HEK293 (cell line): ENCODE measurements around the gene EHMT1.

ENCODE experiments used
- CTCF ChIA-PET: fragments of 350-600 bp; formaldehyde crosslinking; extraction: SDS; loops from one replicate; lab custom pipeline; 2021; ENCODE audit warnings: antibody characterized with exemption; lab: Yijun Ruan, JAX
- POLR2A ChIA-PET: fragments of 300-600 bp; formaldehyde crosslinking; extraction: SDS; loops from one replicate; lab custom pipeline; 2020; ENCODE audit warnings: antibody characterized with exemption, inconsistent platforms; lab: Yijun Ruan, JAX
- H3K27ac ChIP-seq: fragments of 200-500 bp; sonication (Bioruptor generic); 2 replicates; pipeline ENCODE4 v1.5.1; 2014; ENCODE audit warnings: low read depth, low read length, control low read depth, inconsistent platforms; ENCODE audit errors: extremely low read depth
- H3K36me3 ChIP-seq, 2 experiments: fragments of 200-500 bp in 1 of 2; sonication (Bioruptor generic) in 1 of 2; 1 replicate in 1 of 2; 2 replicates in 1 of 2; pipeline ENCODE4 v1.5.1; 2014 to 2017; ENCODE audit warnings: inconsistent platforms in 2 of 2, low read length in 2 of 2; ENCODE audit not compliant: control insufficient read depth in 2 of 2, insufficient read depth in 1 of 2
- H3K4me1 ChIP-seq: fragments of 200-500 bp; sonication (Bioruptor generic); 2 replicates; pipeline ENCODE4 v1.5.1; 2014; ENCODE audit warnings: mild to moderate bottlenecking, low read length, inconsistent platforms; ENCODE audit not compliant: control insufficient read depth, insufficient read depth
- H3K4me3 ChIP-seq: 2 replicates; pipeline ENCODE4 v1.5.1; 2011; ENCODE audit warnings: low read depth, mild to moderate bottlenecking, control low read depth, low read length, moderate library complexity
- H3K9me3 ChIP-seq: fragments of 200-500 bp; sonication (Bioruptor generic); 2 replicates; pipeline ENCODE4 v1.5.1; 2014; ENCODE audit warnings: low read depth, low read length, inconsistent platforms; ENCODE audit not compliant: control insufficient read depth, insufficient read depth
- BCL11A ChIP-seq: fragments of 450-650 bp; formaldehyde crosslinking; IDR thresholded peaks from 2 replicates; pipeline ENCODE4 v1.5.1; 2016; ENCODE audit warnings: low read depth, missing biosample characterization, missing genetic modification characterization
- GLI2 ChIP-seq: fragments of 450-650 bp; formaldehyde crosslinking; IDR thresholded peaks from 2 replicates; pipeline ENCODE4; 2017; ENCODE audit warnings: missing biosample characterization, missing genetic modification characterization, low read depth, borderline replicate concordance
- GLIS1 ChIP-seq: fragments of 450-650 bp; formaldehyde crosslinking; IDR thresholded peaks from 2 replicates; pipeline ENCODE4 v1.5.1; 2016; ENCODE audit warnings: missing biosample characterization, missing genetic modification characterization
- KLF9 ChIP-seq: fragments of 450-650 bp; formaldehyde crosslinking; IDR thresholded peaks from 2 replicates; pipeline ENCODE4 v1.5.1; 2016; ENCODE audit warnings: missing biosample characterization, missing genetic modification characterization, low read depth
- WT1 ChIP-seq: fragments of 450-650 bp; formaldehyde crosslinking; IDR thresholded peaks from 2 replicates; pipeline ENCODE4 v1.5.1; 2016; ENCODE audit warnings: missing biosample characterization, missing genetic modification characterization
- ZFP41 ChIP-seq: fragments of 450-650 bp; formaldehyde crosslinking; IDR thresholded peaks from 2 replicates; pipeline ENCODE4 v1.5.1; 2016; ENCODE audit warnings: missing biosample characterization, missing genetic modification characterization, borderline replicate concordance
- ZNF10 ChIP-seq: fragments of 450-650 bp; formaldehyde crosslinking; IDR thresholded peaks from 2 replicates; pipeline ENCODE4 v1.5.1; 2017; ENCODE audit warnings: missing biosample characterization, missing genetic modification characterization
- ZNF121 ChIP-seq: fragments of 450-650 bp; formaldehyde crosslinking; IDR thresholded peaks from 2 replicates; pipeline ENCODE4 v1.5.1; 2016; ENCODE audit warnings: missing biosample characterization, missing genetic modification characterization
- ZNF155 ChIP-seq: fragments of 450-650 bp; formaldehyde crosslinking; IDR thresholded peaks from 2 replicates; pipeline ENCODE4 v1.5.1; 2016; ENCODE audit warnings: missing biosample characterization, missing genetic modification characterization
- ZNF24 ChIP-seq: fragments of 450-650 bp; formaldehyde crosslinking; IDR thresholded peaks from 2 replicates; pipeline ENCODE4 v1.5.1; 2016; ENCODE audit warnings: missing biosample characterization, missing genetic modification characterization
- ZNF335 ChIP-seq: fragments of 450-650 bp; formaldehyde crosslinking; conservative IDR thresholded peaks from 2 replicates; pipeline ENCODE4 v1.5.1; 2016; ENCODE audit warnings: missing biosample characterization, missing genetic modification characterization
- ZNF426 ChIP-seq: fragments of 450-650 bp; formaldehyde crosslinking; IDR thresholded peaks from 2 replicates; pipeline ENCODE4 v1.5.1; 2017; ENCODE audit warnings: missing biosample characterization, missing genetic modification characterization, mild to moderate bottlenecking, inconsistent platforms, moderate library complexity
- ZNF510 ChIP-seq: fragments of 450-650 bp; formaldehyde crosslinking; IDR thresholded peaks from 2 replicates; pipeline ENCODE4 v1.5.1; 2018; ENCODE audit warnings: mild to moderate bottlenecking, missing genetic modification characterization, missing biosample characterization; ENCODE audit not compliant: insufficient replicate concordance
- ZNF521 ChIP-seq: fragments of 450-650 bp; formaldehyde crosslinking; IDR thresholded peaks from 2 replicates; pipeline ENCODE4 v1.5.1; 2017; ENCODE audit warnings: missing biosample characterization, mild to moderate bottlenecking, missing genetic modification characterization
- ZNF571 ChIP-seq: fragments of 450-650 bp; formaldehyde crosslinking; IDR thresholded peaks from 2 replicates; pipeline ENCODE4 v1.5.0; 2017; ENCODE audit warnings: missing biosample characterization, missing genetic modification characterization
- ZNF596 ChIP-seq: fragments of 450-650 bp; IDR thresholded peaks from 2 replicates; pipeline ENCODE4 v1.5.0; 2018; ENCODE audit warnings: missing biosample characterization, mild to moderate bottlenecking, missing genetic modification characterization, moderate library complexity
- ZNF670 ChIP-seq: fragments of 450-650 bp; formaldehyde crosslinking; IDR thresholded peaks from 2 replicates; pipeline ENCODE4 v1.5.1; 2016; ENCODE audit warnings: missing biosample characterization, missing genetic modification characterization, low read depth
- ZNF701 ChIP-seq: fragments of 450-650 bp; formaldehyde crosslinking; IDR thresholded peaks from 2 replicates; pipeline ENCODE4 v1.5.1; 2016; ENCODE audit warnings: missing biosample characterization, missing genetic modification characterization
- TF ChIP-seq, protein P1 (sequence below): fragments of 450-650 bp; formaldehyde crosslinking; IDR thresholded peaks from 2 replicates; pipeline ENCODE4 v1.5.1; 2016; ENCODE audit warnings: missing biosample characterization, missing genetic modification characterization
- TF ChIP-seq, protein P2 (sequence below): fragments of 450-650 bp; formaldehyde crosslinking; IDR thresholded peaks from 2 replicates; pipeline ENCODE4 v1.5.1; 2017; ENCODE audit warnings: missing biosample characterization, mild to moderate bottlenecking, missing genetic modification characterization, moderate library complexity
- TF ChIP-seq, protein P3 (sequence below): IDR thresholded peaks from 2 replicates; pipeline ENCODE4 v1.6.1; 2011; ENCODE audit warnings: mild to moderate bottlenecking, low read depth, low read length, borderline replicate concordance
- TF ChIP-seq, protein P4 (sequence below): fragments of 450-650 bp; formaldehyde crosslinking; IDR thresholded peaks from 2 replicates; pipeline ENCODE4; 2016; ENCODE audit warnings: missing biosample characterization, missing genetic modification characterization
- TF ChIP-seq, protein P5 (sequence below): fragments of 450-650 bp; formaldehyde crosslinking; conservative IDR thresholded peaks from 2 replicates; pipeline ENCODE4 v1.5.1; 2016; ENCODE audit warnings: low read depth, missing biosample characterization, missing genetic modification characterization

EHMT1 gene

DNA sequence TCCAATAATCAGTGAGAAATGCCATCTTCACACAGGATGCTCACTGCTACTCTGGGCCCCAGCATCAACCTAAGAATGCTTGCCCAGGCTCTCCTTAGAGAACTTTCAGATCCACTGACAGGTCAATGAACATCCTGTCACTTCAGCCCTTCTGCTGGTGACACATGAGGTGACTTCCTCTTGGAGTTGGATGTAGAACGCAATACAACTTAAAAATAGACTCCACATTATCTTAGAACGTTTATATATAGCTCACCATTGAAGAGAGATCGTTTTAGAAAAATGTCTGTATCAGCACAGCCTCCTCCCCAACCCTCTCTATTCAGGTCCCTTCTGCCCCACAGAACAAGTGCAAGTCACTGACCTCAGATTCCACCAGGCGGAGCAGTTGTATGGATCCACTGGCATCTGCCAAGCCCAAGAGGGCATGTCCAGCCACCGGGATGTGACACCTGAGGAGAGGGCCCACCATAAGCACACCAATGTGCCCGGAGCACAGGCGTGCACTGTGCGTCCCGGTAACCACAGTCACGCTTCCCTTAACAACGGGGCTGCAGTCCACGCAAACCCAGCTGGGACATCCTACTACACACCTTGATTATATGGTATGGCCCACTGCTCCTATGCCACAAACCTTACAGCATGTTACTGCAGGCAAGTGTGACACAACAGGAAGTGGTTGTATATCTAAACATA lies 42.9 kb upstream of the EHMT1 start (continued):
- TF ChIP-seq ZNF426 (tag by site-specific recombination): no peak

DNA sequence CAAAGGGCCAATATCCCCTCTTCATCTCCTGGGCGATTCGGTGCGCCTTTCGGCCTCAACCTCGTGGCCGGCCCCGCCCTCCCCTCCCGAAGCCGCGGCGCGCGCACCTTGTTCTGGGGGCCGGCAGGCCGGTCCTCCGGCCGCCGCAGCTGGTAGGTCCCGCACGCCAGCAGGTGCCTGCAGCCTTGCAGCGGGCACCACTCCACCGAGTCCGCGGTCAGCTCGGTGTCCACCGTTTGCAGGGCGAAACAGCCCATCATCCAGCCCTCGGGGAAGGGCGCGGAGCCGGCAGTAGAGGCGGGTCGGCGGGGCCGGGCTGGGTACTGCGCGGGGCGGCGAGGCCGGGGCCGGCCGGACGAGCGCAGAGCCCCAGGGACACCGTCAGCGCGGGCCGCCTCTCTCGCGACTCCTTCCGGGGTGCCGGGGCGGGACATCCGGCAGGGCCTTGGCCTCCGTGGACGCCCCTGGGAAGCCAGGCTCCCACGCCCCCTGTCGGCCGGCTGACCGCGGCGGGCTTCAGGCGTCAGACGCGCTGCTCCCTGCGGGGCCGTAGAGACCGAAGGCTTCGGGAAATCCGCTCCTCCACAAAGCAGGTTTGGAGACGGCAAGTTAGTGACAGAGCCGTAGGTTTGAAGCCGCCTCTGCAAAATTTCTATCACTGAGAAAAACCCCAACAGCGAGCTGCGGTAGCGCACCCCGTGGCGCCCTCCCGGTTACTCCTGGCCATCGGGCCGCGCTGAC lies 40.1 kb upstream of the EHMT1 start, which contains the start of gene DPH7:
TSS of gene DPH7 (minus strand) at position 408 of the 741 bp plus-strand sequence. CDS start at position 260, 148 bp downstream.
- peaks cover 8 to 75% of the 10 kb centered on the region in 2 experiments; a peak in 2 of 3 replicates for H3K36me3 ChIP-seq
- peak within 1 kb of the TSS; percentile 95 for H3K4me3 ChIP-seq
- ChIA-PET POLR2A (interaction anchor here (0.5 to 5.7 kb wide), 7 partner anchors 9 to 102 kb away, joined by 3 to 28 read pairs (median 7); partner anchors contain the start of genes ARRDC1, MRPL41 and ZMYND19), CTCF (interaction anchor here (0.6 to 2.5 kb wide), 16 partner anchors 9 to 342 kb away, joined by 3 to 24 read pairs (median 4); partner anchors contain the start of genes EHMT1 and ZMYND19)
- H3K9me3 ChIP-seq: no peaks in the 10 kb centered on the region
- H3K27ac ChIP-seq: peak within 1 kb of the TSS; percentile 84
- H3K4me1 ChIP-seq: no peaks in the 10 kb centered on the region; the same call in 1 of the 2 replicates
- TF ChIP-seq ZNF10 (tag by site-specific recombination): peak; percentile 52; the same call in 1 of the 2 replicates
- no peak for TF ChIP-seq ZNF24 (tag by site-specific recombination)
- TF ChIP-seq, protein P1, sequence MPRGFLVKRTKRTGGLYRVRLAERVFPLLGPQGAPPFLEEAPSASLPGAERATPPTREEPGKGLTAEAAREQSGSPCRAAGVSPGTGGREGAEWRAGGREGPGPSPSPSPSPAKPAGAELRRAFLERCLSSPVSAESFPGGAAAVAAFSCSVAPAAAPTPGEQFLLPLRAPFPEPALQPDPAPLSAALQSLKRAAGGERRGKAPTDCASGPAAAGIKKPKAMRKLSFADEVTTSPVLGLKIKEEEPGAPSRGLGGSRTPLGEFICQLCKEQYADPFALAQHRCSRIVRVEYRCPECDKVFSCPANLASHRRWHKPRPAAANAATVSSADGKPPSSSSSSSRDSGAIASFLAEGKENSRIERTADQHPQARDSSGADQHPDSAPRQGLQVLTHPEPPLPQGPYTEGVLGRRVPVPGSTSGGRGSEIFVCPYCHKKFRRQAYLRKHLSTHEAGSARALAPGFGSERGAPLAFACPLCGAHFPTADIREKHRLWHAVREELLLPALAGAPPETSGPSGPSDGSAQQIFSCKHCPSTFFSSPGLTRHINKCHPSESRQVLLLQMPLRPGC (tag by site-specific recombination): 0 out of 2 replicates have a peak, but pooled peaks have one; percentile 34
- TF ChIP-seq ZNF596 (tag by site-specific recombination): peak; percentile 30; the same call in 1 of the 2 replicates
- 0 out of 2 replicates have a peak, but pooled peaks have one; percentile 20 for TF ChIP-seq BCL11A (tag by site-specific recombination)
- TF ChIP-seq, protein P2, sequence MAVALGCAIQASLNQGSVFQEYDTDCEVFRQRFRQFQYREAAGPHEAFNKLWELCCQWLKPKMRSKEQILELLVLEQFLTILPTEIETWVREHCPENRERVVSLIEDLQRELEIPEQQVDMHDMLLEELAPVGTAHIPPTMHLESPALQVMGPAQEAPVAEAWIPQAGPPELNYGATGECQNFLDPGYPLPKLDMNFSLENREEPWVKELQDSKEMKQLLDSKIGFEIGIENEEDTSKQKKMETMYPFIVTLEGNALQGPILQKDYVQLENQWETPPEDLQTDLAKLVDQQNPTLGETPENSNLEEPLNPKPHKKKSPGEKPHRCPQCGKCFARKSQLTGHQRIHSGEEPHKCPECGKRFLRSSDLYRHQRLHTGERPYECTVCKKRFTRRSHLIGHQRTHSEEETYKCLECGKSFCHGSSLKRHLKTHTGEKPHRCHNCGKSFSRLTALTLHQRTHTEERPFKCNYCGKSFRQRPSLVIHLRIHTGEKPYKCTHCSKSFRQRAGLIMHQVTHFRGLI (tag by site-specific recombination): no peak; the same call in 1 of the 2 replicates
- peak; percentile 84 for TF ChIP-seq ZNF335 (tag by site-specific recombination)
- TF ChIP-seq GLI2 (tag by site-specific recombination): 0 out of 2 replicates have a peak, but pooled peaks have one; percentile 17
- TF ChIP-seq ZNF121 (tag by site-specific recombination): peak; percentile 49; the same call in 1 of the 2 replicates
- peak; percentile 53 for TF ChIP-seq GLIS1
- TF ChIP-seq, protein P3, sequence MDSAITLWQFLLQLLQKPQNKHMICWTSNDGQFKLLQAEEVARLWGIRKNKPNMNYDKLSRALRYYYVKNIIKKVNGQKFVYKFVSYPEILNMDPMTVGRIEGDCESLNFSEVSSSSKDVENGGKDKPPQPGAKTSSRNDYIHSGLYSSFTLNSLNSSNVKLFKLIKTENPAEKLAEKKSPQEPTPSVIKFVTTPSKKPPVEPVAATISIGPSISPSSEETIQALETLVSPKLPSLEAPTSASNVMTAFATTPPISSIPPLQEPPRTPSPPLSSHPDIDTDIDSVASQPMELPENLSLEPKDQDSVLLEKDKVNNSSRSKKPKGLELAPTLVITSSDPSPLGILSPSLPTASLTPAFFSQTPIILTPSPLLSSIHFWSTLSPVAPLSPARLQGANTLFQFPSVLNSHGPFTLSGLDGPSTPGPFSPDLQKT: no peak
- no peak for TF ChIP-seq ZNF670 (tag by site-specific recombination)
- TF ChIP-seq ZNF510: no peak
- TF ChIP-seq ZNF571 (tag by site-specific recombination): no peak
- TF ChIP-seq ZFP41 (tag by site-specific recombination): no peak
- no peak for TF ChIP-seq ZNF701 (tag by site-specific recombination)
- TF ChIP-seq ZNF155: no peak
- TF ChIP-seq KLF9 (tag by site-specific recombination): peak; percentile 74; the same call in 1 of the 2 replicates
- TF ChIP-seq ZNF521: no peak
- TF ChIP-seq, protein P4, sequence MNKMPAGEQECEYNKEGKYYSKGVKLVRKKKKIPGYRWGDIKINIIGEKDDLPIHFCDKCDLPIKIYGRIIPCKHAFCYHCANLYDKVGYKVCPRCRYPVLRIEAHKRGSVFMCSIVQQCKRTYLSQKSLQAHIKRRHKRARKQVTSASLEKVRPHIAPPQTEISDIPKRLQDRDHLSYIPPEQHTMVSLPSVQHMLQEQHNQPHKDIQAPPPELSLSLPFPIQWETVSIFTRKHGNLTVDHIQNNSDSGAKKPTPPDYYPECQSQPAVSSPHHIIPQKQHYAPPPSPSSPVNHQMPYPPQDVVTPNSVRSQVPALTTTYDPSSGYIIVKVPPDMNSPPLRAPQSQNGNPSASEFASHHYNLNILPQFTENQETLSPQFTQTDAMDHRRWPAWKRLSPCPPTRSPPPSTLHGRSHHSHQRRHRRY (tag by site-specific recombination): no peak
- TF ChIP-seq, protein P5, sequence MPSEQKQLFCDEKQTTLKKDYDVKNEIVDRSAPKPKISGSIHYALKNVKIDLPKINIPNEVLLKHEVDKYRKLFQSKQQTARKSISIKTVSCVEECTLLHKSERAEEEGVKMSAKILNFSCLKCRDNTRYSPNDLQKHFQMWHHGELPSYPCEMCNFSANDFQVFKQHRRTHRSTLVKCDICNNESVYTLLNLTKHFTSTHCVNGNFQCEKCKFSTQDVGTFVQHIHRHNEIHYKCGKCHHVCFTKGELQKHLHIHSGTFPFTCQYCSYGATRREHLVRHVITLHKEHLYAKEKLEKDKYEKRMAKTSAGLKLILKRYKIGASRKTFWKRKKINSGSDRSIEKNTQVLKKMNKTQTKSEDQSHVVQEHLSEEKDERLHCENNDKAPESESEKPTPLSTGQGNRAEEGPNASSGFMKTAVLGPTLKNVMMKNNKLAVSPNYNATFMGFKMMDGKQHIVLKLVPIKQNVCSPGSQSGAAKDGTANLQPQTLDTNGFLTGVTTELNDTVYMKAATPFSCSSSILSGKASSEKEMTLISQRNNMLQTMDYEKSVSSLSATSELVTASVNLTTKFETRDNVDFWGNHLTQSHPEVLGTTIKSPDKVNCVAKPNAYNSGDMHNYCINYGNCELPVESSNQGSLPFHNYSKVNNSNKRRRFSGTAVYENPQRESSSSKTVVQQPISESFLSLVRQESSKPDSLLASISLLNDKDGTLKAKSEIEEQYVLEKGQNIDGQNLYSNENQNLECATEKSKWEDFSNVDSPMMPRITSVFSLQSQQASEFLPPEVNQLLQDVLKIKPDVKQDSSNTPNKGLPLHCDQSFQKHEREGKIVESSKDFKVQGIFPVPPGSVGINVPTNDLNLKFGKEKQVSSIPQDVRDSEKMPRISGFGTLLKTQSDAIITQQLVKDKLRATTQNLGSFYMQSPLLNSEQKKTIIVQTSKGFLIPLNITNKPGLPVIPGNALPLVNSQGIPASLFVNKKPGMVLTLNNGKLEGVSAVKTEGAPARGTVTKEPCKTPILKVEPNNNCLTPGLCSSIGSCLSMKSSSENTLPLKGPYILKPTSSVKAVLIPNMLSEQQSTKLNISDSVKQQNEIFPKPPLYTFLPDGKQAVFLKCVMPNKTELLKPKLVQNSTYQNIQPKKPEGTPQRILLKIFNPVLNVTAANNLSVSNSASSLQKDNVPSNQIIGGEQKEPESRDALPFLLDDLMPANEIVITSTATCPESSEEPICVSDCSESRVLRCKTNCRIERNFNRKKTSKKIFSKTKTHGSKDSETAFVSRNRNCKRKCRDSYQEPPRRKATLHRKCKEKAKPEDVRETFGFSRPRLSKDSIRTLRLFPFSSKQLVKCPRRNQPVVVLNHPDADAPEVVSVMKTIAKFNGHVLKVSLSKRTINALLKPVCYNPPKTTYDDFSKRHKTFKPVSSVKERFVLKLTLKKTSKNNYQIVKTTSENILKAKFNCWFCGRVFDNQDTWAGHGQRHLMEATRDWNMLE (tag by site-specific recombination): peak; percentile 84
- no peak; the same call in 1 of the 2 replicates for TF ChIP-seq WT1 (tag by site-specific recombination)
